ENCODE data around the gene CXCL14.

DNA sequence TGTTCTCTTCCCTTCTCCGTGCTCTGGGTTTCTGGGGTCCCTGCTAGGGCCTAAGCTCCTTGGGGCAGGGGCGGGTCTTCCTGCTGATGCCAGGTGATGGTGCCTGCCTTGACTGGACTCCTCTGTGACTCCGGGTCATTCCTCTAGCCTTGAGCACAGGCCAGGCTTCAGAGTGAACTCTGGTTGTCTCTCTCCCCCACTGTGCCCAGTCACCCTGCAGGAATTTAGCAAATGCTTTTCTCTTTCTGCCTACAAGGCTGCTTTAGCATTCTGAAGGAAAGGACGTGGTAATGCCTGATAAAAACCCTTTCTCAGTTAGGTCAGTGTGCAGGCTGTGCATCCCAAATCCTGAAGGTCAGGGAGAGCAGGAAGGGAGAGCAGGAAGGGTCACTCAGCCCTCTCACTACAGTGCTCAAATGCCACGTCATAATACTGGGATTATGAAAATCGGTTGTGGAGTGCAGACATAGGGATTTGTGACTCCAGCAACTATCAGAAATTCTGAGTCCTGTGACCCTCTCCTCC, 2.7 kb downstream of the CXCL14 start:
- TF ChIP-seq EZH2phosphoT487 (IDR thresholded peaks at IDR 0.05; ENCODE audit: borderline replicate concordance, low read length) = no peak
- TF ChIP-seq, protein P1, sequence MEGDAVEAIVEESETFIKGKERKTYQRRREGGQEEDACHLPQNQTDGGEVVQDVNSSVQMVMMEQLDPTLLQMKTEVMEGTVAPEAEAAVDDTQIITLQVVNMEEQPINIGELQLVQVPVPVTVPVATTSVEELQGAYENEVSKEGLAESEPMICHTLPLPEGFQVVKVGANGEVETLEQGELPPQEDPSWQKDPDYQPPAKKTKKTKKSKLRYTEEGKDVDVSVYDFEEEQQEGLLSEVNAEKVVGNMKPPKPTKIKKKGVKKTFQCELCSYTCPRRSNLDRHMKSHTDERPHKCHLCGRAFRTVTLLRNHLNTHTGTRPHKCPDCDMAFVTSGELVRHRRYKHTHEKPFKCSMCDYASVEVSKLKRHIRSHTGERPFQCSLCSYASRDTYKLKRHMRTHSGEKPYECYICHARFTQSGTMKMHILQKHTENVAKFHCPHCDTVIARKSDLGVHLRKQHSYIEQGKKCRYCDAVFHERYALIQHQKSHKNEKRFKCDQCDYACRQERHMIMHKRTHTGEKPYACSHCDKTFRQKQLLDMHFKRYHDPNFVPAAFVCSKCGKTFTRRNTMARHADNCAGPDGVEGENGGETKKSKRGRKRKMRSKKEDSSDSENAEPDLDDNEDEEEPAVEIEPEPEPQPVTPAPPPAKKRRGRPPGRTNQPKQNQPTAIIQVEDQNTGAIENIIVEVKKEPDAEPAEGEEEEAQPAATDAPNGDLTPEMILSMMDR (IDR thresholded peaks at IDR 0.05; ENCODE audit: low read depth, low read length, poor library complexity, severe bottlenecking) = no peak
